Gastroesophageal sphincter (tissue), 4 donors: ENCODE data around the gene RSKR. TPM values are rescaled to one million over a fixed set of nuclear protein-coding genes. Genes with fewer than 3 reads are reported as not detected.
"Not testable (repeated sequence)": the region's sequence is repeated elsewhere in the genome, so short reads cannot be mapped to it uniquely, and the experiment has no call there.

Experiments
- ATAC-seq: fragments of 150-250 bp; one replicate; pipeline ENCODE4 v1.9.1; 2016; ENCODE audit warnings: mild to moderate bottlenecking, moderate library complexity
- H3K27ac ChIP-seq, 4 donors: fragments of 200-600 bp; sonication (generic) in 3 of 4; 1 replicate in 3 of 4; 2 replicates in 1 of 4; pipeline ENCODE4 v1.5.1; 2016 to 2019
- H3K27me3 ChIP-seq: fragments of 200-600 bp; sonication (generic); one replicate; pipeline ENCODE4 v1.5.1; 2019
- H3K36me3 ChIP-seq, 2 donors: fragments of 200-600 bp; sonication (generic); one replicate each; pipeline ENCODE4 v1.5.1; 2019; ENCODE audit warnings: control low read depth in 1 of 2
- H3K4me1 ChIP-seq, 3 donors: fragments of 200-600 bp; sonication (generic); 1 replicate in 2 of 3; 2 replicates in 1 of 3; pipeline ENCODE4 v1.5.1; 2016 to 2019; ENCODE audit warnings: control low read depth in 2 of 3
- H3K4me3 ChIP-seq, 2 donors: fragments of 200-600 bp; sonication (generic); one replicate each; pipeline ENCODE4 v1.5.1; 2019; ENCODE audit warnings: mild to moderate bottlenecking in 1 of 2, moderate library complexity in 1 of 2
- H3K9me3 ChIP-seq, 3 donors: fragments of 200-600 bp; sonication (generic); one replicate each; pipeline ENCODE4 v1.5.1; 2017 to 2019; ENCODE audit warnings: control low read depth in 2 of 3
- CTCF ChIP-seq, 4 experiments: fragments of 200-600 bp in 2 of 4; fragments of 450-650 bp in 2 of 4; sonication (generic) in 1 of 4; IDR thresholded peaks; one replicate each; pipeline ENCODE4 v1.5.1; 2017 to 2019; ENCODE audit warnings: antibody characterized with exemption in 4 of 4, mild to moderate bottlenecking in 2 of 4, moderate library complexity in 2 of 4
- EP300 ChIP-seq: sonication (generic); formaldehyde crosslinking; IDR thresholded peaks from one replicate; pipeline ENCODE4 v1.6.1; 2017; ENCODE audit warnings: antibody characterized with exemption, mild to moderate bottlenecking
- POLR2A ChIP-seq, 2 donors: fragments of 450-650 bp; IDR thresholded peaks; one replicate each; pipeline ENCODE4 v1.6.1; 2017; ENCODE audit warnings: antibody characterized with exemption in 2 of 2, mild to moderate bottlenecking in 2 of 2, moderate library complexity in 1 of 2
- POLR2AphosphoS5 ChIP-seq: sonication (generic); formaldehyde crosslinking; IDR thresholded peaks from one replicate; pipeline ENCODE4 v1.6.1; 2017; ENCODE audit warnings: antibody characterized with exemption
- WGBS, 2 donors: methylation state at CpG; one replicate each; pipeline ENCODE4 v1.1.5; 2018; ENCODE audit warnings: low coverage in 1 of 2; 5-methylcytosine and 5-hydroxymethylcytosine counted together
- total RNA-seq, 4 donors: library from RNA; depleted of rRNA; stranded (reverse); fragments of >200 nt; gene quantifications; one replicate each; pipeline ENCODE4 v1.1.0, GENCODE V29; 2016

Gene RSKR
- total RNA-seq, 4 donors from 2014 or later = 0.59 to 8.1 (median 3.1) TPM

- Histone ChIP-seq H3K4me3 (no peak overlapping the region), H3K9me3 (no peaks in the 10 kb centered on the region), H3K4me1 (peaks cover 0 to 7% (median 0%) of the 10 kb centered on the region in 3 donors), H3K36me3 (peaks cover 2 to 69% of the 10 kb centered on the region in 2 donors), H3K27me3 (no peaks in the 10 kb centered on the region), H3K27ac (no peak overlapping the region)
- TF ChIP-seq EP300 = no peak
- TF ChIP-seq POLR2A (IDR thresholded peaks at IDR 0.05) = no peak
- no peak for TF ChIP-seq CTCF (IDR thresholded peaks at IDR 0.05)
- 60 to 69% methylated on average over 1 to 2 of the region's 2 CpGs for WGBS, 2 donors
- no peak for ATAC-seq
Observed at GRCh38 chr17:28612531-28612930, 1.5 kb downstream of the RSKR start.

GRCh38 chr17:28610376-28610775 lies 3.6 kb downstream of the RSKR start:
- Histone ChIP-seq H3K27me3 (no peaks in the 10 kb centered on the region), H3K27ac (no peak overlapping the region), H3K9me3 (no peaks in the 10 kb centered on the region), H3K4me1 (peaks cover 0 to 7% (median 0%) of the 10 kb centered on the region in 3 donors), H3K36me3 (peaks cover 0 to 47% of the 10 kb centered on the region in 2 donors), H3K4me3 (no peak overlapping the region)
- ATAC-seq = no peak
- TF ChIP-seq CTCF (IDR thresholded peaks at IDR 0.05) (no peak), EP300 (no peak), POLR2AphosphoS5 (no peak), POLR2A (IDR thresholded peaks at IDR 0.05) (no peak)
- 76 to 86% methylated on average over 7 to 8 of the region's 8 CpGs for WGBS, 2 donors

- H3K4me1 ChIP-seq, ATAC-seq, H3K27me3 ChIP-seq, H3K9me3 ChIP-seq, H3K4me3 ChIP-seq, H3K27ac ChIP-seq, H3K36me3 ChIP-seq: not testable (repeated sequence)
- no CpG with 5 or more reads among the region's 31 CpGs for WGBS, 2 donors
Observed at GRCh38 chr17:28604031-28604430, 10.0 kb downstream of the RSKR start.

- WGBS, 2 donors = 4 to 19% methylated on average over 9 to 16 of the region's 40 CpGs
- ATAC-seq = peak; percentile 74
Observed at GRCh38 chr17:28599311-28600184, 14.4 kb downstream of the RSKR start.

GRCh38 chr17:28598799-28599310 lies 15.1 kb downstream of the RSKR start, which contains the start of gene SPAG5:
SPAG5 (minus strand) TSS chr17:28599025; CDS start chr17:28598946, 79 bp downstream.
- no peaks in the 10 kb centered on the region for H3K9me3 ChIP-seq
- H3K27ac ChIP-seq = peak within 1 kb of the TSS; percentile 80 to 99 (median 94)
- TF ChIP-seq EP300 (no peak), POLR2AphosphoS5 (peak; percentile 97), CTCF (IDR thresholded peaks at IDR 0.05) (no peak), POLR2A (IDR thresholded peaks at IDR 0.05) (peak; percentile 88 to 91)
- peaks cover 0 to 18% (median 5%) of the 10 kb centered on the region in 3 donors for H3K4me1 ChIP-seq
- ATAC-seq = peak; percentile 97
- no peaks in the 10 kb centered on the region for H3K36me3 ChIP-seq
- 0% methylated on average over 1 of the region's 44 CpGs; no CpG with 5 or more reads in 1 of the 2 donors for whole genome bisulfite sequencing, 2 donors
- no peaks in the 10 kb centered on the region for H3K27me3 ChIP-seq
- H3K4me3 ChIP-seq = peak within 1 kb of the TSS; percentile 44 to 66

More at GRCh38 chr17:28599311-28600184, 14.4 kb downstream of the RSKR start:
- peak overlapping the region; percentile 44 to 66 for H3K4me3 ChIP-seq
- no peaks in the 10 kb centered on the region for H3K36me3 ChIP-seq
- TF ChIP-seq POLR2A (IDR thresholded peaks at IDR 0.05) (peak in 1 of 2 donors; percentile 2), EP300 (no peak)
- peak overlapping the region; percentile 80 to 99 (median 94) for H3K27ac ChIP-seq
- no peaks in the 10 kb centered on the region for H3K27me3 ChIP-seq
- no peaks in the 10 kb centered on the region for H3K9me3 ChIP-seq
- peaks cover 0 to 18% (median 5%) of the 10 kb centered on the region in 3 donors for H3K4me1 ChIP-seq
